Left lobe of liver (tissue), 2 donors: ENCODE results near the gene TIMM21. TPM values are rescaled to one million over a fixed set of nuclear protein-coding genes. Genes with fewer than 3 reads are reported as not detected.

Source experiments
- ATAC-seq: fragments of 200-7000 bp; cut with Tn5 transposase; one replicate; pipeline ENCODE4 v1.9.1; 2020; ENCODE audit warnings: mild to moderate bottlenecking, moderate library complexity
- DNase-seq: peaks from one replicate; pipeline ENCODE4 v3.0.0-alpha.2; 2020; ENCODE audit warnings: low spot score
- total RNA-seq: library from RNA; stranded (reverse); gene quantifications from one replicate; pipeline ENCODE4 v1.2.1, GENCODE V29; 2021
- donor health status: DM: no; HTN: no; CAD: no; lungs with moderate emphysema.
- donor health status: DM: no; HTN: yes; CAD: no.

TIMM21 gene
- total RNA-seq, 1 donor from 2014 or later: 18.2 TPM

- ATAC-seq: no peak
- DNase-seq: no peak
Observed at GRCh38 chr18:74186661-74187060, 38.3 kb downstream of the TIMM21 start.

GRCh38 chr18:74190086-74190485 lies 41.8 kb downstream of the TIMM21 start:
- peak; percentile 15 for DNase-seq
- no peak for ATAC-seq

GRCh38 chr18:74191577-74191976 lies 43.3 kb downstream of the TIMM21 start:
- peak; percentile 15 for DNase-seq

GRCh38 chr18:74194691-74195090 lies 46.4 kb downstream of the TIMM21 start:
- ATAC-seq (no peak), DNase-seq (peak; percentile 7)

More at GRCh38 chr18:74191577-74191976, 43.3 kb downstream of the TIMM21 start:
- ATAC-seq: no peak

- DNase-seq (peak; percentile 59), ATAC-seq (peak; percentile 69)
Observed at GRCh38 chr18:74196220-74197119, 48.1 kb downstream of the TIMM21 start.

- DNase-seq (peak; percentile 88), ATAC-seq (peak; percentile 81)
Observed at GRCh38 chr18:74197705-74198341, 49.5 kb downstream of the TIMM21 start.

- DNase-seq: peak; percentile 45
- no peak for ATAC-seq
Observed at GRCh38 chr18:74198453-74198852, 50.1 kb downstream of the TIMM21 start.

- DNase-seq: peak; percentile 39
Observed at GRCh38 chr18:74200780-74201179, 52.5 kb downstream of the TIMM21 start.

GRCh38 chr18:74203811-74204210 lies 55.5 kb downstream of the TIMM21 start:
- ATAC-seq (no peak), DNase-seq (peak; percentile 37)

More at GRCh38 chr18:74200780-74201179, 52.5 kb downstream of the TIMM21 start:
- no peak for ATAC-seq

- DNase-seq (peak; percentile 31), ATAC-seq (no peak)
Observed at GRCh38 chr18:74204526-74205152, 56.3 kb downstream of the TIMM21 start.

Other genes with a start within 250 kb of the TIMM21 start
- gene FBXO15, start 689 bp upstream of the TIMM21 start, total RNA-seq: 0.58 TPM
- gene CYB5A, start 143.4 kb downstream of the TIMM21 start, total RNA-seq: 984 TPM
- not detected for gene C18orf63, start 167.3 kb downstream of the TIMM21 start, total RNA-seq